Stimulated activated memory B cell treated with anti-CD40 and anti-IgM and Interleukin-4, amounts not matched to agents 10 μg/mL and 1 μg/mL and 100 μg/mL, for 72 hours (primary cell): ENCODE measurements around the gene ELAVL4.

Experiments
- ATAC-seq: fragments of 150-1000 bp; cut with Tn5 transposase; 2 replicates; pipeline ENCODE4 v1.10.0; 2021
- H3K27ac Mint-ChIP-seq: one replicate; pipeline ENCODE4 v1.8.0; 2022; ENCODE audit warnings: mild to moderate bottlenecking, mixed read lengths
- H3K27me3 Mint-ChIP-seq: one replicate; pipeline ENCODE4 v1.8.0; 2022; ENCODE audit warnings: mixed read lengths
- H3K36me3 Mint-ChIP-seq: one replicate; pipeline ENCODE4 v1.8.0; 2022; ENCODE audit warnings: mixed read lengths
- H3K4me1 Mint-ChIP-seq: one replicate; pipeline ENCODE4 v1.8.0; 2022; ENCODE audit warnings: mixed read lengths
- H3K4me3 Mint-ChIP-seq: one replicate; pipeline ENCODE4 v1.8.0; 2022; ENCODE audit warnings: mild to moderate bottlenecking, moderate library complexity, mixed read lengths
- H3K9me3 Mint-ChIP-seq: one replicate; pipeline ENCODE4 v1.8.0; 2022; ENCODE audit warnings: mixed read lengths

Gene ELAVL4

DNA sequence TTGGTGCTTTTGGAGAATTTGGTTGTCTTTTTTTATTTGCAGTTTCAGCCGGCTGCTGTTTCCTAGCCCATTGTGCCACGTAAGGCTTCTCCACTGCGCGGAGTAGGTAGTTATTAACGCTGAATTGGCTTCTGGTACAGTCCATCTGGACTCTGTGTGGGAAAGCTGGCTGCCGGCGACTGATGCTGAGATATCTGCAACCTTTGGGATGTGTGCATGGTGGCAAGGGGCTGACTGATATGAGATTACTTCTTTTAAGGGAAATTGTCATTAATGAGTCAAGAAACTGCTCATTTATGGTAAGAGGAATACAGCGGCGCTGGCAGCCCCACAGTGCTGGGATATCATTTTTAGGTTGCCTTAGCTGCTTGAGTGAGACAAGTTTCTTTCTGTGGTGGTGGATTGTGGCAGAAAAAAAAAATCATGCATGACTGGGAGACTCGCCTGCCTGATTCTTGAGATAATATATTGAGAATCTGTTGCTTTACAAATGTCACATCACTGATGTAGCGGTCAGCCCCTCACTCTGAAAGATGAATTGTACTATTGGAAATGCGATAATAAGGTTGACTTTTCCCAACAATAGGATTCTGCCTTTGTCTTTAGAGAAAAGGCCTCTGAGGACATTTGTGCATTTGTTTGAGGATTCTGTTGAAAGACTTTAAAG, 2.5 kb upstream of the ELAVL4 start:
- Mint-ChIP-seq H3K4me3 (no peak overlapping the region), H3K9me3 (no peaks in the 10 kb centered on the region)

DNA sequence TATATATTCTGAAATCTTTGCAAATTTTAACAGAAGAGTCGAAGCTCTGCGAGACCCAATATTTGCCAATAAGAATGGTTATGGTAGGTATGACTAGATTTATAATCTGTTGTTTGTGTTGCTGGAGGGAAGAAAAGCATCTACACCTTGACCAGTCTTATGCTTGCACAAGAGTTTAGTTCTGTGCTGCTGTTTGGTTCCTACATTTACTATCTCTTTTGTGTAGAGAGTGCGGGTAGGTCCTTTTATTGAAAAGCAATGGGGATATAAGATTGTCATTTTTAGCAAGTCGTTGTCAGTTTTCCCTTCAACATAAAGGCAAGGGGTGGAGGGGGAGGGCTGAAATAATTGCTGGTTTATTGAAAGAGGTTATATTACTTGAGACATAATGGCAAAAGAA, 396 bp downstream of the ELAVL4 start:
- H3K9me3 Mint-ChIP-seq = no peaks in the 10 kb centered on the region
- H3K4me3 Mint-ChIP-seq = no peak overlapping the region
- no peaks in the 10 kb centered on the region for H3K36me3 Mint-ChIP-seq
- H3K27ac Mint-ChIP-seq = no peak overlapping the region
- ATAC-seq = no peak
- H3K27me3 Mint-ChIP-seq = peaks cover 82% of the 10 kb centered on the region
- H3K4me1 Mint-ChIP-seq = peaks cover 19% of the 10 kb centered on the region

More for the DNA sequence above, 2.5 kb upstream of the ELAVL4 start:
- H3K27me3 Mint-ChIP-seq = peaks cover 53% of the 10 kb centered on the region
- H3K36me3 Mint-ChIP-seq = no peaks in the 10 kb centered on the region
- peaks cover 19% of the 10 kb centered on the region for H3K4me1 Mint-ChIP-seq
- no peak overlapping the region for H3K27ac Mint-ChIP-seq
- ATAC-seq = no peak

DNA sequence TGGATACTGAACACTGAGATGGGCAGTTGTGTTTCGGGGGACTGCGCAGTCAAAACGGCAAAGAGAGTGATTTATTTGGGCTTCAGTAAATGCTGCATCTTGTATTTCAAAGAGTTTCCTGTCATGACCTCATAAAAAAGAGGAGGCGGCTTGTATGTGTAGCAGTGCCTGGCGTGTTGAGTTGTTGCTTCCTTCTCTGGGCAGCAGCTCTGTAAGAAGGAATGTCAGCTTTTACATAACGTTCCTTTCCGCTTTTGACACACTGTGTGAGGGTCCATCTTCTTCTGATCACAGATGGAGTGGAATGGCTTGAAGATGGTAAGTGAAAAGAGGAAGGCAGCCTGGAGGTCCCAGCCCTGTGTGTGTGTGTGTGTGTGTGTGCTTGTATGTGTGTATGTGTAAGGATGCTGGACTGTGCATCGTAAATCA, 941 bp downstream of the ELAVL4 start:
- no peak overlapping the region for H3K27ac Mint-ChIP-seq
- peak; percentile 27 for ATAC-seq
- H3K4me3 Mint-ChIP-seq = no peak overlapping the region
- H3K9me3 Mint-ChIP-seq = no peaks in the 10 kb centered on the region
- peaks cover 86% of the 10 kb centered on the region for H3K27me3 Mint-ChIP-seq
- H3K4me1 Mint-ChIP-seq = peaks cover 19% of the 10 kb centered on the region
- no peaks in the 10 kb centered on the region for H3K36me3 Mint-ChIP-seq

DNA sequence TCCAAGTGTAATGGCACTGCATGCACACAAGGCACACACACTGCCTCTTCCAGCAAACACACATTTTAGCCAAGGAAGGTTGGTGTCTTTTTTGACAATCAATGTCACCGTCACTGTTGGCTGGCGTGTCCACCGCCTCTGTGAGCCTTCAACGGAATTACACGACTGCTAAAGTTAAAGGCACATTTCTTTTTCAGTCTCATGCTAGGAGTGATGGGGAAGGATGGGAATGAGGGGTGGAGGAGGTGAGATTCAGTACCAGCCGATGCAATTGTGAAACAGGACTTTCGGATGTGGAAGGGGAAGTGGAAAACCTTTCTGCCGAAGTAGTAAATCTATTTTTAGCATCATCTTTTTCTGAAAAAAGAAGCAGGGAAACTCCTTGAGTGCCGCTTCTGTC, 1.4 kb downstream of the ELAVL4 start:
- Mint-ChIP-seq H3K27ac (no peak overlapping the region), H3K9me3 (no peaks in the 10 kb centered on the region), H3K4me3 (no peak overlapping the region), H3K36me3 (no peaks in the 10 kb centered on the region), H3K4me1 (peaks cover 19% of the 10 kb centered on the region), H3K27me3 (peaks cover 86% of the 10 kb centered on the region)
- ATAC-seq = no peak

DNA sequence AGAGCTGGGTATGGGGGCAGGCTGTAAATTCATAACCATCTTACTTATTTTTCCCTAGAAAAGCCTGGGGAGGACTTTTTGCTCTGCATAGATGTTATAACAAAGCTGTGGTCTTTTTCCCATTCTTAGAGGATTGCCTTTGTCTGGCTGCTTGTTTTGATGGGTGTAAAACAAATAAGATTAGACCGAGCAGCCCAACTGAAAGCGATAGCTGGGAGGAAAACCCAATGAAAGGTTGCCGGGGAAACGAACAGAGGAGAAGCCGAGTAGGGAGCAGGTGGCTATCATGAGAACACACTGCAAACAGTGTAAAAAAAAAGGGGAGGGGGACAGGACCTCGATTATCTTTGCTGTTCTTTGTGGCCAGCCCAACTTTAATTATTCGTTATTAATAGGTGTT, 1.9 kb downstream of the ELAVL4 start:
- Mint-ChIP-seq H3K4me1 (peaks cover 19% of the 10 kb centered on the region), H3K27ac (no peak overlapping the region), H3K36me3 (no peaks in the 10 kb centered on the region), H3K4me3 (no peak overlapping the region), H3K27me3 (peaks cover 83% of the 10 kb centered on the region), H3K9me3 (no peaks in the 10 kb centered on the region)
- no peak for ATAC-seq

DNA sequence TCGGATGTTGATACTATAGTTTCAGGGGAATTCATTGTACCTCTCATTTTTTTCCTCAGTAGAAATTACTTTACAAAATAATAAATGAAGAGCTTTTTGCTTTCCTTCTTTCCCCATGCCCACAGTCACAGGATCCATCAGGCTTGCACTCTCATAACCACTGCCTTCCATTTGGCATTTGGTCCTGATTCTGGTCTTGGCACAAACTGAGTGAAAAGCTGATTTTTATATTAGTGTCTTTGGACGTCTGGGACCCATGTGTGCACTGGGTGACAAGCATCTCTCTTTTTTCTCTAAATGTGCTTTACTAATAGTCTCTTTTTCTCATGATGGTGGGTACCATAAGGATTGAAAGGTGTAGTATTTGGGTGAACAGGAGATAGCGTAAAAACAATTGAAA, 2.8 kb downstream of the ELAVL4 start:
- peaks cover 75% of the 10 kb centered on the region for H3K27me3 Mint-ChIP-seq

DNA sequence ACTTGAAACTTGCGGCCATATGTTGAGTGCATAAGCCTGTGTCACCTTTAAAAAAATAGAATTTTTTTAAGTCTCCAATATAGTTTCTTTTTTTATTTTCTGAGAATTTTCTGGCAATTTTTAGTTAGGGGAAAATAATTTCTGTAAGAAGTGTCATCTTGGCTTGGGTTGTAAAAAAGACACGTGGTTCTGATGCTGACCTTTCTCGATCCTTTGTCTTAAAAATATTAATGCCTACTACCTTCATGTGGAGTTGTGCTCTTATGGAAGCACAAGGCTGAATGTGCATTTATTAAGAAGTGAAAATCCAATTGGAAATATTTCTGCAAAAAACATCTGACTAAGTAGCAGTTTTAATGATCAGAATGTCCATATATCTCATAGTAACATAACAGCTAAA, 3.5 kb downstream of the ELAVL4 start:
- Mint-ChIP-seq H3K4me3 (no peak overlapping the region), H3K4me1 (peaks cover 19% of the 10 kb centered on the region), H3K36me3 (no peaks in the 10 kb centered on the region), H3K9me3 (no peaks in the 10 kb centered on the region), H3K27ac (no peak overlapping the region), H3K27me3 (peaks cover 74% of the 10 kb centered on the region)
- no peak for ATAC-seq

More for the DNA sequence above, 2.8 kb downstream of the ELAVL4 start:
- H3K9me3 Mint-ChIP-seq = no peaks in the 10 kb centered on the region
- no peak overlapping the region for H3K4me3 Mint-ChIP-seq
- no peaks in the 10 kb centered on the region for H3K36me3 Mint-ChIP-seq
- no peak overlapping the region for H3K27ac Mint-ChIP-seq
- peaks cover 19% of the 10 kb centered on the region for H3K4me1 Mint-ChIP-seq
- ATAC-seq = no peak

DNA sequence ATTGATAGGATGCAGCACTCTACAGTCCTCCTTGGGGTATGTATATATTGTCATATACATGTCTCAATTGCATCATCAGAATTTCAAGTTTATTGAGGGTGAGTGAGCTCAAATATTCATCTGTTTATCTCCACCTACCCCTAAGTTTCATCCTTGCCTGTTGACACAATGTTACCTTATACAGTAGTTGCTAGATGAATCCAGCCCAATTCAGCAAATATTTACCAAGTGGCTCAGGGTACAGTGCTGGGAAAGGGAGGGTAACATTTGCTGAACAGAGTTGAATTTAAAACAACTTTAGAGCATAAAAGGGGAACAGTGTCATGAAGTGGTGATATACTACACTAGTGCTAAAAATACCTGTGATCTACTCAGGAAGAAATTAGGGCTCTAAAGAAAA, 14.4 kb downstream of the ELAVL4 start:
- Mint-ChIP-seq H3K9me3 (no peaks in the 10 kb centered on the region), H3K27me3 (peaks cover 17% of the 10 kb centered on the region)
- no peak for ATAC-seq

DNA sequence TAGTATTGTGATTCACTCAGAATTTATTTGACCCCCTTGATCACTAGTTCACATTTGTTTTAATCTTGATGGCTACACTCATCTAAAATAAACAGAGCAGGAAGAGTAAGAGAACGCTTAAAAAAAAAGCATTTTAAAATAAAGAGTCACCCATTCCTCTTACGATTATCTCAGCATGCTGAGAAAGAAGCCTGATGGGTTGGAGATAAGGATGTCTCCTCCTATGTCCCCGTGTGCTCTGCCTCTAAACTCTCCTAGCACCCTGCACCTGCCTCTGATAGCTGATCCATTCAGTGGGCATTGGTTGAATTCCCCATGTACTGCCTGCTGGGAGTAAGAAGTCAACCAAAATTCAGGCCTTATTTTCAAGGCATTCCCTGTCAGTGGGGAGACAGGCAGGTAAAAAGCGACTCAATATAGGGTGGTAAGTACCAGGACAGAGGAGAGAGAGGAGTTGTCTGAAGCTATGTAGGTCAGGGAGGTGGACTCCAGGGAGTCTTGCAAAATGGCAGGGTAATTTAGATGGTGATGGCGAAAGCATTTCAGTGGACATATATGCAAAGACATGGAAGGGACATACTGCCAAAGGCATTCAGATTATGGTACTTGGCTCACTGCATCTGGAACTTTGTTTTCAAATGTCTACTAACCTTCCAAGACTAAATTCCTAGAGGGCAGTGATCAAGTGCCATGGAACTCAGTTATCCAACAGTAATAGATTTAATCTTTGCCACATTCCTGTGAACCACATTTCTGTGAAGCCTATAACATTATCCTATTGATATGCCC, 18.4 kb downstream of the ELAVL4 start:
- no peak overlapping the region for H3K4me3 Mint-ChIP-seq
- H3K36me3 Mint-ChIP-seq = no peaks in the 10 kb centered on the region
- H3K27ac Mint-ChIP-seq = no peak overlapping the region
- no peaks in the 10 kb centered on the region for H3K9me3 Mint-ChIP-seq
- peaks cover 10% of the 10 kb centered on the region for H3K27me3 Mint-ChIP-seq
- no peaks in the 10 kb centered on the region for H3K4me1 Mint-ChIP-seq
- no peak for ATAC-seq

More for the DNA sequence above, 14.4 kb downstream of the ELAVL4 start:
- Mint-ChIP-seq H3K36me3 (no peaks in the 10 kb centered on the region), H3K4me3 (no peak overlapping the region), H3K27ac (no peak overlapping the region), H3K4me1 (no peaks in the 10 kb centered on the region)

DNA sequence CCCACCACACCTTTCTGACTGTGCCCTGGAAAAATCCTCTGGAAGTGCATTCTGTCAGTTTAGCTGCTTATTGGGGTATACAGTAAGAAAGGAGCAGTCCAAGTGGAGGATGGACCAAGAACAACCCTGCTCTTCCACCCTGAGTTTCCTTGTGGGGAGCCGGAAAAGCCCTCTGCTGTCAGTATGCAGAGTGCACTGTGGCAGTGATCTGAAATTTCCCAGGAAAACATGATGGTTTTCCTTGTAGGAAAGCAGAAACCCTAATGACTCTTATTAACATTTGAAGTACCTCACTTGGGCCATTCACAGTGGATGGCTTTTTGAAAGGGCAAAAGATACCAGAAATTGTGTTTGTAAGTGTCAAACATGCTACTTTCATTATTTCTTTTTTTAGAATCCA, 20.5 kb downstream of the ELAVL4 start:
- H3K36me3 Mint-ChIP-seq = no peaks in the 10 kb centered on the region
- H3K4me1 Mint-ChIP-seq = no peaks in the 10 kb centered on the region
- no peak for ATAC-seq
- H3K27me3 Mint-ChIP-seq = peaks cover 13% of the 10 kb centered on the region
- H3K4me3 Mint-ChIP-seq = no peak overlapping the region
- no peaks in the 10 kb centered on the region for H3K9me3 Mint-ChIP-seq
- no peak overlapping the region for H3K27ac Mint-ChIP-seq

DNA sequence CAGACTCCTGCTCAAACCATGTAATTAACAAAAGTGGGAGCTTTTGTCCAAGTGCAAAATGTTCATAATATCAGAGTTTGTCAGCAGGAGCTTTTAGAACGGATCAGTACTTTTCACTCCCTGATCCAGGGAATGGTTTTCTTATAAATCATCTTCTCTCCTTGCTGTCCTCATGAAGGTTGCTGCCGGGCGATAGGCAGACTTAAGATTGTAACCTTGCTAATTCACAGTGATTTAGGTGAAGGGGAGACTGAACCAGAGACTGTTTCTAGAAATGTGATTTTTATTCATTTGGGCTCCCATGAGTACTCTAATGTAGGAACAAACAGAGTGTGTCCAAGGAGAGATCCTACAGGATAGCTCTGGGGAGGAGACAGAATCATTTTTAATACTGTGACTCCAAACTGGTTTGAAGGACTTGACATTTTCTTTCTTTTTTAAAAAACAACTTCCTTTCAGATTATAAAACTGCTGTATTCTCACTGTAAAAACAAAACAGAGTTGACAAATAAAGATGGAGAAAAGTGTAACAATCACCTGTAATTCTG, 23.7 kb downstream of the ELAVL4 start:
- Mint-ChIP-seq H3K27me3 (peaks cover 20% of the 10 kb centered on the region), H3K27ac (no peak overlapping the region), H3K4me3 (no peak overlapping the region), H3K4me1 (no peaks in the 10 kb centered on the region), H3K9me3 (no peaks in the 10 kb centered on the region), H3K36me3 (no peaks in the 10 kb centered on the region)
- ATAC-seq = no peak

DNA sequence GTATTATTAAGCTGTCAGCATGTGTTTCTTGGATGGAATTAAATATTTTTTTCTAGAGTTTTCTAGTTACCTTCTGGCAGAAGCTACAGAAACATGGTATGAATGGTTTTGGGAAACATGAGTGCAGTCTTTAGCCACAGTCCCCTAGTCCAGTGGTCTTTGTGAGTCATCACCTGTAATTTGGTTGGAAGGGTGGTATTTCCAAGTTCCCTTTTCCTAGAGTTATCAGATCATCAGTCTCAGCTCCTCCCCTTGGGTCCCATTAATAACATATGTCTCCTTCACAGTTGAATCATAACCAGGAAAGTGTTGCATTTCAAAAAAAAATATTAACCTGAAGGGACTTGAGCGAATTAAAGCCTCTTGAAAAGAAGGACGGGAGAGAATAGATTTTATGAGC, 27.0 kb downstream of the ELAVL4 start:
- Mint-ChIP-seq H3K4me1 (no peaks in the 10 kb centered on the region), H3K27me3 (peaks cover 20% of the 10 kb centered on the region), H3K9me3 (no peaks in the 10 kb centered on the region), H3K4me3 (no peak overlapping the region), H3K36me3 (no peaks in the 10 kb centered on the region), H3K27ac (no peak overlapping the region)
- ATAC-seq = no peak

DNA sequence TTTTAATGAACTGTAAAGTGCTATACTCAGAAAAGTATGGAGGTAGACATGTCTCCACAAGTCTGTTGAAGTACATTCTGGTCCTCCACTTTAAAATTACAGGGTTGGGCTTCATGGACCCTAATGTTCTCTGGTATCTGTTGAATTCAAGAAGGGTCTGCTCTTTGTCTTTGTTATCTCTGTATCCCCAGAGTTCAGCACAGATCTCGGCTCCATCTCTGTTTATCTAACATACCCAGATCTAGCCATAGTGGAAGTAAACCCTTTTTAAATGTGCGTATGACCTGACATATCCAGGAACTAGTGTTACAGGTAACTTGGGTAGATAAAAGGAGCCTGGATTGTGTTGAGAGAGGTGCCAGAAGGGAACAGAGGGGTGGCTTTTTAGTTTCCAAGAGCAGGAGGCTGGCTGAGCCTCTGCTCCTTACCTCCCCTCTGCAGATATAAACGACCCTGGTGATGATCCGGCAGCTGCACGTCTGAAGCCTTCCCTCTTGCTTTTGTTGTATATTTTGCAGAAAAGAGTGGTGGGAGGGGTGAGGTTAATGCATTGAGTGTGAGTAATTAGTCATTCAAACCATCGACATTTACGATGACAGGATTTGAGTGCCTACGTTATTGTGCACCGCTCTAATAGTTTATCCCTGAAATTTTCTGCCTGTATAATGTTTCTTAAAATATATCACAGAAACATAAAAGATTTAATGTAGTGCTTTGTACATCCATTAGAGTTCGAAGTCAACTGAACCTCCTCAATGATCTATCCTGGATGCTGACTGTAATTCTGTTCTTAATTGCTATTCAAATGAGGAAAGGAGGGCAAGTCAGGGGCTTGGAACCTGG, 30.8 kb downstream of the ELAVL4 start:
- Mint-ChIP-seq H3K4me3 (no peak overlapping the region), H3K9me3 (no peaks in the 10 kb centered on the region), H3K27me3 (peaks cover 7% of the 10 kb centered on the region), H3K4me1 (no peaks in the 10 kb centered on the region), H3K36me3 (no peaks in the 10 kb centered on the region), H3K27ac (no peak overlapping the region)
- ATAC-seq = no peak

DNA sequence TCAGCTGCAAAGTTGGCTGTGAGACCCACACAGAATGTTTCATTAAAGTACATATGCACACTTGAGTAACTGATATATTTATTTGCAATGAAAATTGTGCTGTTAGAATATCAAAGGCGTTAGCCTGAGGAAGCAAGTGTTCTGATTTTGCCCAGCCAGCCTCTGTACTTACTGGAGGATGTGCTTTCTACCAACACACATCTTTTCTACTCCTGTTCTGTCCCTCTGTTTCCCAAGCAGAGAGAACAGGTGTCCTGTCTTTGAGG, 31.4 kb downstream of the ELAVL4 start:
- no peak for ATAC-seq
- H3K4me3 Mint-ChIP-seq = no peak overlapping the region
- H3K27ac Mint-ChIP-seq = no peak overlapping the region

DNA sequence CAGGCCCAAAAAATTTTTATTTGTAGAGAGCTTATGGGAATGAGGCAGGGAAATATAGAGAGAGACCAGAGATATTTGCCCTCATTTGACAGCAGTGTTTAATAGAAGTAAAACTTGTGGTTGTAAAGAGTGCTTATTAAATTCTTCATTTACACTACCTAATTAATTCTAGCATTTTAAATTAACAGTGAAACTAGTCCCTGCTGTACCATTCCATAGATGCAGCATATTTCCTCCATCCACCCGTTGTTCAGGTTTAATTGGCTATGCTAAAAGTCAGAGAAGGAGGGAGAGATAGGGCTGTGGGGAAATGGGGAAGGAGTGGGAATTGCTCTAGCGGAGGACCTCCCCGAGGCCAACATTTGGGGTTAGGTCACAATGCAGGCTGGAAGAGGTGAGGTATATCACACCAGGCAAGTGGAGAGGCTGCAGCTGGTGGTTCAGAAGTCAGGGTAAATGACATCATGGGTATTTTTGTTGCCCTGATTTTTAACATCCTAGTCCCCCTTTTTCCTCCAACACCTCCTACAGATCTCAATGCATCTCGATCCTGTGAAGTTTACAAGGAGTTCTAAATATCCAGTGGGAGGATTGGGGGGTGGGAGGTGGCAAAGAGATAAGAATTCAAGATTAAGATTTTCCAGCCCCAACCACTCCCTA, 38.6 kb downstream of the ELAVL4 start:
- H3K4me1 Mint-ChIP-seq = no peaks in the 10 kb centered on the region
- no peak overlapping the region for H3K4me3 Mint-ChIP-seq
- H3K27ac Mint-ChIP-seq = no peak overlapping the region
- ATAC-seq = no peak
- H3K36me3 Mint-ChIP-seq = no peaks in the 10 kb centered on the region
- peaks cover 9% of the 10 kb centered on the region for H3K27me3 Mint-ChIP-seq
- no peaks in the 10 kb centered on the region for H3K9me3 Mint-ChIP-seq

More for the DNA sequence above, 31.4 kb downstream of the ELAVL4 start:
- Mint-ChIP-seq H3K4me1 (no peaks in the 10 kb centered on the region), H3K9me3 (no peaks in the 10 kb centered on the region), H3K36me3 (no peaks in the 10 kb centered on the region), H3K27me3 (peaks cover 7% of the 10 kb centered on the region)
